GM10248 (cell line): ENCODE results near the gene DRC7.

ENCODE experiments used
- CTCF ChIA-PET: fragments of 300-600 bp; sonication (Branson Sonifier 250); formaldehyde crosslinking; extraction: SDS; loops from one replicate; lab custom pipeline; 2021; ENCODE audit warnings: antibody characterized with exemption; lab: Yijun Ruan, JAX
- POLR2A ChIA-PET: fragments of 350-650 bp; sonication (Branson Sonifier 250); formaldehyde crosslinking; extraction: SDS; loops from one replicate; lab custom pipeline; 2020; ENCODE audit warnings: antibody characterized with exemption; lab: Yijun Ruan, JAX
- DNase-seq: peaks from one replicate; pipeline ENCODE4 v3.0.0; 2012; ENCODE audit errors: extremely low spot score
- CTCF ChIP-seq: IDR thresholded peaks from 2 replicates; pipeline ENCODE4 v1.5.1; 2012; ENCODE audit warnings: mild to moderate bottlenecking, low read depth; ENCODE audit errors: extremely low read depth, missing control alignments, control extremely low read depth

The DRC7 gene

DNA sequence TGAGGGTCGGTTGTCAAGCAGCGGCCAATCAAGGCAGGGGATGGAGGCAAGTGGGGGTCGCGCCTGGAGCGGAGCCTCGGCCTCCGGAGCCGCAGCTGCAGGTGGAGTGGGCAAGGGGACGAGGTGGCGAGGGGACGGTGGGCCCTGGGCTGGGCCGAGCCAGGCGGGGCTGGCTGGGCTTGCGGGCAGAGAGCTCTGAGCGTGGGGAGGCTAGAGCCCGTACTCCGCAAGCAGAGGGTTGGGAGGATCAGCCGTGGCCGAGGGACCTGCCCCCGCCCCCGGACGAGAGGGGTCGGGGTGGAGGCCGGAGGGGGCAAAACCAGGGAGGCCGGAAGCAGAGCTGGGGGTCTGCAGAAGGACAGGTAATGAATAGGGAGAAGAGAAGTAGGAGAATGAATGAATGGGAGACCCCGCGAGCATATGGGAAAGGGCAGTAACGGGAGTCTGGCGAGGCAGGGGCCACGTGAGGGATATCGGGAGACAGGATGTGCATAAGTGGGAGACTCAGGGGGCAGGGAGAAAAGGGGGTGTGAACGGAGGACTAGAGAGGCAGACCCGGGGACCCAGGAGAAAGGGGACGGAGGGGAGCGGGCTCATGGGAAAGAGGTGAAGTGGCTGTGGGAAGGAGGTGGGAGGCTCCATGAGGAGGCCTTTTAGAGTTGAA, 41.3 kb downstream of the DRC7 start, which contains the start of gene KATNB1:
Gene KATNB1, plus strand, starts transcription at position 16 of the 664 bp plus-strand sequence. CDS start 1,474 bp downstream, outside the sequence.
- POLR2A ChIA-PET = interaction anchor here (0.6 to 0.8 kb wide), 2 partner anchors 394 to 1205 kb away, joined by 3 read pairs; partner anchors contain the start of gene CFAP20
- CTCF ChIA-PET = interaction anchor here (0.7 to 2.7 kb wide), 9 partner anchors 12 to 264 kb away, joined by 3 to 21 read pairs (median 4); no protein-coding TSS in a partner anchor
- no peak for DNase-seq

DNA sequence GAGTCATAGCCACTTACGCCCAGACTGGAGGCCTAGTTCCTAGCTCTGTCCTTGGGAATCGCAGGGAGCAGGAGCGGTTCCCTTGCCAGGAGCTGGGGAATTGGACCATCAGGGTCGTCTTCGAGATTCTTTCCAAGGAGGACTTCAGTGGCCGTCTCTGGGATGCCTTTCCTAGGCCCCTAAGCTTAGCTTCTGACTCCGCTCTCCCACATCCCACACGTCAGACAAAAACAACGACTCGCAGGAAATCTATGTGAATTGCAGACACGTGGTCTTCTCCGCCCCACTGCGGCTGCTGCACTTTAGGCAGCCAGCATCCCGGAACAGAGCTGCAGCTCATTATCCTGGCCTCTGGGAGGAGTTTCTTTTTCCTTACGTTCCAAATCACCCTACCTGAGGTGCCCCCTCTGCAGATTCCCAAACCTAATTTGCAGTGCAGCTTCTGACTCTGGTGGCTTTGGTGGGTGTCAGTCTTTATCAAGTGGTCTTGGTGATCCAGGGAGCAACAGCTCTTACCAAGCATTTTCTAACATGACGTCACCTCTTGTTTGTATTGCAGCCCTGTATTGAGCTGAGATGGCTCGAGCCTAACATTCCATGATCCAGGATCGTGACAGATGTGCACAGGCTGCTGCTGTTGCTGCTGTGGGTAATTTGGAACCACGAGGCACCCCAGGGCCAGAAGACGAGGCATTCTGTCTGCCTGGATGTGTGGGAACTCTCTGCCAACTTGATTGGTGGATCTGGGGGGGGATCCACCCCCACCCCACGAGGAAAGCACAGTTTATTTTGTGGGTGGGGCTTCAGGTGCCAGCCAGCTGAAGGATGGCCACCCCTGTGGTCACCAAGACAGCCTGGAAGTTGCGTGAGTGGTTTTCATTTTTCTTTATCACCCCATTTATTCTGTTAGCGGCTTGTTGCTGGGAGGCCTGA, 42.1 kb downstream of the DRC7 start:
- CTCF ChIA-PET = interaction anchor here (0.9 to 2.7 kb wide), 7 partner anchors 11 to 263 kb away, joined by 3 to 21 read pairs (median 3); no protein-coding TSS in a partner anchor
- POLR2A ChIA-PET = interaction anchor here (0.6 kb wide), 1 partner anchor 1206 kb away, joined by 3 read pairs; no protein-coding TSS in a partner anchor
- DNase-seq = no peak
- TF ChIP-seq CTCF = peak; percentile 35

More for the DNA sequence above, 41.3 kb downstream of the DRC7 start, which contains the start of gene KATNB1:
- TF ChIP-seq CTCF = no peak

DNA sequence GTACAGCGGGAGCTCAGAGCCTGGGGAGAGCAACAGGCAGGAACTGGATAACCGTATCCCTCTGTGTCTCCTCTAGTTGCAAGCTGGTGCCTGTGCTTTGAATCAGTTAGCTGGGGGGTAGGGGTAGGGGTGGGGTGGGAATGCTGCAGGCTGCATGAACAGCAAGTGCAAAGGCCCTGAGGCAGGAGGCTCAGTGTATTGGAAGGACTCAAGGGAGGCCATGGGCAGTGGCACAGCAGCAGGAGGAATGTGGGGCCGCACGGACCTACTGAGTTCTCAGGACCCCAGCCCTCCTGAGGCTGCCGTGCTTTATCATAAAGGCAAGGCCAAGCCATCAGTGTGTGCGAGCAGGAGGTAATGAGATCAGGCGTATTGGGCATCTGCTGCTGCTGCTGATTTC, 44.2 kb downstream of the DRC7 start:
- no peak for TF ChIP-seq CTCF
- ChIA-PET POLR2A (no interaction called here), CTCF (interaction anchor here (0.9 to 2.5 kb wide), 2 partner anchors 18 to 19 kb away, joined by 3 to 8 read pairs; no protein-coding TSS in a partner anchor)
- no peak for DNase-seq

- ChIA-PET POLR2A (no interaction called here), CTCF (interaction anchor here (2.5 kb wide), 1 partner anchor 17 kb away, joined by 8 read pairs; no protein-coding TSS in a partner anchor)
- no peak for TF ChIP-seq CTCF
- no peak for DNase-seq
These were observed 45.3 kb downstream of the DRC7 start for GRCh38 chr16:57739756-57740422.

GRCh38 chr16:57740423-57741071, 45.9 kb downstream of the DRC7 start:
- CTCF ChIA-PET = interaction anchor here (2.5 kb wide), 1 partner anchor 16 kb away, joined by 8 read pairs; no protein-coding TSS in a partner anchor
- TF ChIP-seq CTCF = no peak

More at GRCh38 chr16:57740423-57741071, 45.9 kb downstream of the DRC7 start:
- DNase-seq = no peak
- POLR2A ChIA-PET = no interaction called here
